Measurements from ENCODE around the gene AGAP5.

GRCh38 chr10:73731588-73732375 is 33.9 kb upstream of the AGAP5 start:
- TF ChIP-seq CTCF (IDR thresholded peaks at IDR 0.05; ENCODE audit: control extremely low read depth in 1 of 3, insufficient read depth in 1 of 3, low read depth in 1 of 3, low read length in 3 of 3): no peak
- TF ChIP-seq BRCA1 (IDR thresholded peaks at IDR 0.05; ENCODE audit: low read depth, low read length): no peak
- no peak for TF ChIP-seq EP300 (IDR thresholded peaks at IDR 0.05; ENCODE audit: borderline replicate concordance in 1 of 2, low read depth in 2 of 2, low read length in 2 of 2)
- no peak for TF ChIP-seq GABPA (IDR thresholded peaks at IDR 0.05; ENCODE audit: borderline replicate concordance, insufficient read depth, low read length)
- no peak for TF ChIP-seq CBX5 (IDR thresholded peaks at IDR 0.05; ENCODE audit: low read depth, low read length)
- no peak for TF ChIP-seq EGR1 (IDR thresholded peaks at IDR 0.05; ENCODE audit: borderline replicate concordance, low read depth, low read length)
- no peak for TF ChIP-seq JUND (IDR thresholded peaks at IDR 0.05; ENCODE audit: low read length)
- no peak for TF ChIP-seq BACH1 (IDR thresholded peaks at IDR 0.05; ENCODE audit: low read length)
- TF ChIP-seq POLR2AphosphoS5 (IDR thresholded peaks at IDR 0.05; ENCODE audit: low read depth, low read length): no peak
- no peak for TF ChIP-seq ZNF274 (IDR thresholded peaks at IDR 0.05; ENCODE audit: borderline replicate concordance, extremely low read depth, low read length)
- TF ChIP-seq ATF3 (IDR thresholded peaks at IDR 0.05; ENCODE audit: insufficient read depth, low read depth, low read length): no peak
- TF ChIP-seq RAD21 (IDR thresholded peaks at IDR 0.05 in 1 of 2, conservative IDR thresholded peaks at IDR 0.05 in 1 of 2; ENCODE audit: low read depth in 2 of 2, low read length in 2 of 2): no peak
